Spinal cord (tissue), 10 donors: Measurements from ENCODE around the gene DEPDC4. TPM values are rescaled to one million over a fixed set of nuclear protein-coding genes. Genes with fewer than 3 reads are reported as not detected.

ENCODE experiments used
- DNase-seq, 6 donors: peaks; one replicate each; pipeline versions ENCODE4 v3.0.0 to v3.0.0-alpha.2; 2013 to 2015; ENCODE audit warnings: low spot score in 6 of 6, low read depth in 4 of 6
- H3K27ac ChIP-seq: one replicate; pipeline ENCODE4 v1.5.1; 2013; ENCODE audit warnings: low read depth, low read length, control low read depth
- H3K27me3 ChIP-seq: one replicate; pipeline ENCODE4 v1.6.1; 2013; ENCODE audit warnings: low read length; ENCODE audit not compliant: control insufficient read depth, insufficient read depth
- H3K36me3 ChIP-seq: one replicate; pipeline ENCODE4 v1.6.1; 2013; ENCODE audit warnings: low read length; ENCODE audit not compliant: control insufficient read depth, insufficient read depth
- H3K4me1 ChIP-seq: one replicate; pipeline ENCODE4 v1.6.1; 2013; ENCODE audit warnings: low read length; ENCODE audit not compliant: control insufficient read depth, insufficient read depth
- H3K4me3 ChIP-seq: one replicate; pipeline ENCODE4 v1.5.1; 2013; ENCODE audit warnings: low read depth, low read length, control low read depth
- H3K9me3 ChIP-seq: one replicate; pipeline ENCODE4 v1.6.1; 2013; ENCODE audit warnings: low read length; ENCODE audit not compliant: control insufficient read depth, insufficient read depth
- WGBS: methylation state at CpG from one replicate; pipeline ENCODE4 v1.1.5; 2013; ENCODE audit warnings: missing lambda C conversion rate; ENCODE audit not compliant: insufficient coverage; 5-methylcytosine and 5-hydroxymethylcytosine counted together
- polyA plus RNA-seq, 2 donors: library from polyadenylated mRNA; unstranded; fragments of 120-200 nt; gene quantifications; one replicate each; pipeline ENCODE4 v1.2.1, GENCODE V29; 2013; ENCODE audit not compliant: insufficient read length in 2 of 2
- small RNA-seq: library from RNA; depleted of rRNA; stranded (forward); fragments of <200 nt; gene quantifications from one replicate; pipeline ENCODE3, GENCODE V24; 2014; ENCODE audit warnings: low replicate concordance
- total RNA-seq, 2 donors: library from RNA; depleted of rRNA in 1 of 2; stranded (reverse); fragments of 120-200 nt in 1 of 2; fragments of >200 nt in 1 of 2; gene quantifications; one replicate each; pipeline versions ENCODE4 v1.2.3 to v1.2.4, GENCODE V29; 2013 to 2014
- donor health status: healthy.

DEPDC4 gene
- total and polyA plus RNA-seq, 4 donors = 1.8 to 3.7 (median 2.1) TPM

DNA sequence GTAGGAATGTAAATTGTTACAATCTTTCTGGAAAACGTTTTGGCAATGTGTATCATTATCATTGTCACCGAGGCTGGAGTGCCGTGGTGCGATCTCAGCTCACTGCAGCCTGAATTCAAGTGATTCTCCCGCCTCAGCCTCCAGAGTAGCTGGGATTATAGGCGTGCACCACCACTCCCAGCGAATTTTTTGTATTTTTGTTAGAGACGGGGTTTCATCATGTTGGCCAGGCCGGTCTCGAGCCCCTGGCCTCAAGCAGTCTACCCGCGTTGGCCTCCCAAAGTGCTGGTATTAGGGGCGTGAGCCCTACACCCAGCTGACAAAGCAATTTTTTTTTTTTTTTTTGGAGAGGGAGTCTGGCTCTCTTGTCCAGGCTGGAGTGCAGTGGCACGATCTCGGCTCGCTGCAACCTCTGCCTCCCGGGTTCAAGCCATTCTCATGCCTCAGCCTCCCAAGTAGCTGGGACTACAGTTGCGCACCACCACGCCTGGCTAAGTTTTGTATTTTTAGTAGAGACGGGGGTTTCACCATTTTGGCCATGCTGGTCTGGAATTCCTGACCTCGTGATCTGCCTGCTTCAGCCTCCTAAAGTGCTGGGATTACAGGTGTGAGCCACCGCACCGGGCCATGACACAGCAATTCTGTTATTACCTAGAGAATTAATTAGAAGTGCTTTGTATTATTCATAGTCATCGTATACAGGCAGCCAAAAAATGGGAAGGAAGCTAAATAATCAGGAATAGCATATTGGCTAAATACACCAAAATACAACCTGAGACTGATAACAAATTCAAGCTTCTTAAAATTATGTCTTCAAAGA, 65.1 kb downstream of the DEPDC4 start:
- WGBS = 92% methylated on average over 19 of the region's 24 CpGs
- Histone ChIP-seq H3K27ac (no peak overlapping the region), H3K4me3 (peak overlapping the region; percentile 93), H3K4me1 (peaks cover 26% of the 10 kb centered on the region), H3K36me3 (peaks cover 8% of the 10 kb centered on the region), H3K27me3 (peaks cover 4% of the 10 kb centered on the region), H3K9me3 (no peaks in the 10 kb centered on the region)
- DNase-seq = no peak

- Histone ChIP-seq H3K4me3 (peak within 1 kb of the TSS; percentile 93), H3K9me3 (no peaks in the 10 kb centered on the region), H3K27ac (peak within 1 kb of the TSS; percentile 89), H3K4me1 (peaks cover 26% of the 10 kb centered on the region), H3K36me3 (peaks cover 3% of the 10 kb centered on the region), H3K27me3 (peaks cover 4% of the 10 kb centered on the region)
- WGBS = under 1% methylated on average over 33 of the region's 38 CpGs
- DNase-seq = peak; percentile 92 to 99 (median 98)
Measured at GRCh38 chr12:100200463-100201181, 66.3 kb downstream of the DEPDC4 start, which contains the start of gene ACTR6. Gene ACTR6, plus strand, starts transcription at chr12:100200815. Its CDS starts 37 bp downstream, at chr12:100200852.

- DNase-seq = peak in 2 of 6 donors; percentile 51 to 58
- peak overlapping the region; percentile 71 for H3K27ac ChIP-seq
- peaks cover 3% of the 10 kb centered on the region for H3K36me3 ChIP-seq
- H3K9me3 ChIP-seq = no peaks in the 10 kb centered on the region
- H3K27me3 ChIP-seq = peaks cover 4% of the 10 kb centered on the region
- peak overlapping the region; percentile 93 for H3K4me3 ChIP-seq
- under 1% methylated on average over 79 of the region's 79 CpGs for WGBS
- H3K4me1 ChIP-seq = peaks cover 26% of the 10 kb centered on the region
Measured at GRCh38 chr12:100199347-100200149, 67.3 kb downstream of the DEPDC4 start.

DNA sequence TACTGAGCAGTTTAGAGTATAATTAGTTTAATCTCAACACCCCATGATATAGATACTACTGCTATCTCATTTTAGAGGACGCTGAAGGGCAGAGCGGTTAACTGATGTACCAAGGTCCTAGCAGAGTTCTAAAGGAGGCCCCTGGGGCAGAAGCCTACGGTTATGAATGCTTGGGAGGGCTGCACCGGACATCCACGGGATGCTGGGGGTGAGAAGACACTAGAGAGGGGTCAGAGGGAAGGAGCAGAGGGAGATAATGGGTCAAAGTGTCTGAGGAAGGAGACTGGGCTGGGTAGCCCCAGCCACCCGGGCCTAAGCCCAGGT, 67.9 kb downstream of the DEPDC4 start:
- 31% methylated on average over 6 of the region's 6 CpGs for WGBS
- H3K9me3 ChIP-seq = no peaks in the 10 kb centered on the region
- no peak for DNase-seq
- H3K27me3 ChIP-seq = peaks cover 4% of the 10 kb centered on the region
- H3K36me3 ChIP-seq = peaks cover 3% of the 10 kb centered on the region
- peak overlapping the region; percentile 93 for H3K4me3 ChIP-seq
- peaks cover 26% of the 10 kb centered on the region for H3K4me1 ChIP-seq
- H3K27ac ChIP-seq = no peak overlapping the region

GRCh38 chr12:100197486-100197885, 69.4 kb downstream of the DEPDC4 start:
- H3K27ac ChIP-seq = no peak overlapping the region
- H3K4me3 ChIP-seq = no peak overlapping the region
- WGBS = 100% methylated on average over 4 of the region's 4 CpGs
- H3K9me3 ChIP-seq = no peaks in the 10 kb centered on the region
- peaks cover under 1% of the 10 kb centered on the region for H3K36me3 ChIP-seq
- DNase-seq = no peak
- peaks cover 4% of the 10 kb centered on the region for H3K27me3 ChIP-seq
- H3K4me1 ChIP-seq = peaks cover 24% of the 10 kb centered on the region

DNA sequence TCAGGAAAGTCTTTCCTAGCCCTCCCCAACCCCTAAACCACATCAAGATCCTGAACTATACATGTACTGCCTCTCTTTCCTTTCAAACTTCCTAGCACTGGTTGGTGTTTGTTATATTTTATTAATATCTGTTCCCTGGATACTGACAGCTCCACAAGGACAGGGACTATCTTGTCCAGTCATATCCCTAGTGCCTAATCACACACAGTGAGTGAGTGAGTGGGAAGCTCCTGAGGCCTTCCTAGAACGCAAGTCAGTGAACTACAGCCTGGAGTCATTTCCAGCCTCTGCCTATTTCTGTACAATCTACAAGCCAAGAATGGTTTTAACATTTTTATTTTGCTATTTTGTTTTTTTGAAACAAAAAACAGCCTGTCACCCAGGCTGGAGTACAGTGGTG, 73.8 kb downstream of the DEPDC4 start:
- Histone ChIP-seq H3K27me3 (no peaks in the 10 kb centered on the region), H3K27ac (no peak overlapping the region), H3K4me3 (no peak overlapping the region), H3K4me1 (no peaks in the 10 kb centered on the region), H3K36me3 (no peaks in the 10 kb centered on the region), H3K9me3 (no peaks in the 10 kb centered on the region)
- no CpG with 5 or more reads among the region's 1 CpG for WGBS
- no peak for DNase-seq

Small RNA genes within 50 kb of the gene (small RNA-seq; reads per million reads assigned to genes)
- gene RF00019 = not detected

Other genes starting within 250 kb of the DEPDC4 start
- 100 to 1,000 TPM in 1 of 2 donors, 10 to 100 TPM in 1; 44.9 to 134 TPM for gene BLTP3B, start 124.2 kb downstream of the DEPDC4 start, total RNA-seq
- 10 to 100 TPM; 36.2 to 45.3 TPM for gene BLTP3B, start 124.2 kb downstream of the DEPDC4 start, polyA plus RNA-seq
- 10 to 100 TPM; 26.8 to 49.8 TPM for gene ACTR6, start 66.3 kb downstream of the DEPDC4 start, total RNA-seq
- gene ACTR6, start 66.3 kb downstream of the DEPDC4 start, polyA plus RNA-seq = 10 to 100 TPM; 42.1 to 53.4 TPM
- 10 to 100 TPM; 45.2 to 83.6 TPM for gene SCYL2, start 98 bp upstream of the DEPDC4 start, total RNA-seq
- gene SCYL2, start 98 bp upstream of the DEPDC4 start, polyA plus RNA-seq = 10 to 100 TPM; 37.5 to 49.6 TPM
- 10 to 100 TPM; 12.0 to 13.2 TPM for gene SLC17A8, start 90.0 kb upstream of the DEPDC4 start, total RNA-seq
- gene SLC17A8, start 90.0 kb upstream of the DEPDC4 start, polyA plus RNA-seq = 10 to 100 TPM in 1 of 2 donors, 1 to 10 TPM in 1; 9.3 to 17.4 TPM
- gene NR1H4, start 206.8 kb upstream of the DEPDC4 start, total RNA-seq = 1 to 10 TPM in 1 of 2 donors, under 1 TPM in 1; 0.40 to 2.9 TPM
- 1 to 10 TPM in 1 of 2 donors, under 1 TPM in 1; 0.48 to 1.0 TPM for gene NR1H4, start 206.8 kb upstream of the DEPDC4 start, polyA plus RNA-seq